BJ (cell line): ENCODE data around the gene TMEM179. TPM values are rescaled to one million over a fixed set of nuclear protein-coding genes. Genes with fewer than 3 reads are reported as not detected.

Experiments used
- CTCF ChIA-PET: fragments of 350-600 bp; formaldehyde crosslinking; extraction: SDS; loops from one replicate; lab custom pipeline; 2021; ENCODE audit warnings: antibody characterized with exemption, inconsistent platforms; lab: Yijun Ruan, JAX
- POLR2A ChIA-PET: fragments of 300-600 bp; sonication (Branson Sonifier 250); formaldehyde crosslinking; extraction: SDS; loops from one replicate; lab custom pipeline; 2021; ENCODE audit warnings: antibody characterized with exemption; lab: Charles Lee
- DNase-seq: peaks from one replicate; pipeline ENCODE4 v3.0.0-alpha.2; 2011; ENCODE audit warnings: low read depth
- H3K27me3 ChIP-seq: 2 replicates; pipeline ENCODE4 v1.6.0; 2011; ENCODE audit warnings: low read length; ENCODE audit not compliant: control insufficient read depth, insufficient read depth
- H3K36me3 ChIP-seq: 2 replicates; pipeline ENCODE4 v1.5.1; 2011; ENCODE audit warnings: low read length; ENCODE audit not compliant: control insufficient read depth, insufficient read depth
- H3K4me3 ChIP-seq: 2 replicates; pipeline ENCODE4 v1.5.1; 2011; ENCODE audit warnings: low read depth, mild to moderate bottlenecking, control low read depth, low read length
- polyA plus RNA-seq: library from polyadenylated mRNA; depleted of rRNA; stranded (reverse); fragments of >200 nt; gene quantifications from 2 replicates; pipeline ENCODE4 v1.2.3, GENCODE V29; 2011
- TF ChIP-seq, protein P1 (sequence below): IDR thresholded peaks from 2 replicates; pipeline ENCODE4 v1.5.1; 2011; ENCODE audit warnings: low read depth, mild to moderate bottlenecking, control low read depth, inconsistent platforms, low read length, moderate library complexity; ENCODE audit not compliant: insufficient read depth

TMEM179 gene
- polyA plus RNA-seq, 1 experiment, result 0.09 TPM

DNA sequence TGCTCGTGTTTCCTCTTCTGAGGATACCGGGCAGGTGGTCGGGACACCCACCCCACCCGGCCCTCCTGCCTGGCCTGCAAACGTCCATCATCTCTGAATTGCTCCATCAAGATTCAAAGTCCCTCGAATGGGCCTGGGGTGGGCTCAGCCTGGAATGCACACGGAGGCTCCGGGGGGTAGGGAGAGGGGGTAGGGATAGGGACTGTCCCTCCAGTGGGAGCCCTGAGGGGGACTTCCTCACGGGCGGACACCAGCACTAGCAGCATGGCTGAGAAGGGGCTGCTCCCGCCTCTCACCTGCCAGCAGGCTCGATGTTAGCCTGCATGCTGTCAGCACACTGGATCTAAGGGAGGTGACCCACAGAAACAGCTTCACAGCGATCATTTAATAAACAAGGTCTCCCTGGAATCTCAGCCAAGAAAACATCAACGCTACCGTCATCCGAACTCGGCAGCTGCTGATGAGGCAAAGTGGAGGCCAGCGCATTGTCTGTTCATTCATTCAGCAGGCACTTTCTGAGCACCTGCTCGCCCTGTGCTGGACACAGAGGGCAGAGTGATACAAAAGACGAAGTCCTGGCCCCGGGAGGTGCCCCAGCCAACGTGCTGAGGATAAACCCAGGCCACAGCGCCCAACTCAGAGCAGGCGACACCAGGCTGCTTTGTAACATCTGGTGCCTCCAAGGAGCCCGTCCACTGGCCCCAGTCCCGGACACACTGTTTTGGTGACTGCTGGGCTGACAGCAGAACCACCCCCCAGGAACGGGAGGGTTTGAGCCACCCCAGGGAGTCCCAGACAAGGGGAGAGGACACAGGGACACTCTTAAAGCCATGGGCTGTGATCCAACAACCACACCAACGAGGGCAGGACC lies 6.3 kb downstream of the TMEM179 start:
- no peak for DNase-seq
- CTCF ChIA-PET, result no interaction called here
- TF ChIP-seq, protein P1, sequence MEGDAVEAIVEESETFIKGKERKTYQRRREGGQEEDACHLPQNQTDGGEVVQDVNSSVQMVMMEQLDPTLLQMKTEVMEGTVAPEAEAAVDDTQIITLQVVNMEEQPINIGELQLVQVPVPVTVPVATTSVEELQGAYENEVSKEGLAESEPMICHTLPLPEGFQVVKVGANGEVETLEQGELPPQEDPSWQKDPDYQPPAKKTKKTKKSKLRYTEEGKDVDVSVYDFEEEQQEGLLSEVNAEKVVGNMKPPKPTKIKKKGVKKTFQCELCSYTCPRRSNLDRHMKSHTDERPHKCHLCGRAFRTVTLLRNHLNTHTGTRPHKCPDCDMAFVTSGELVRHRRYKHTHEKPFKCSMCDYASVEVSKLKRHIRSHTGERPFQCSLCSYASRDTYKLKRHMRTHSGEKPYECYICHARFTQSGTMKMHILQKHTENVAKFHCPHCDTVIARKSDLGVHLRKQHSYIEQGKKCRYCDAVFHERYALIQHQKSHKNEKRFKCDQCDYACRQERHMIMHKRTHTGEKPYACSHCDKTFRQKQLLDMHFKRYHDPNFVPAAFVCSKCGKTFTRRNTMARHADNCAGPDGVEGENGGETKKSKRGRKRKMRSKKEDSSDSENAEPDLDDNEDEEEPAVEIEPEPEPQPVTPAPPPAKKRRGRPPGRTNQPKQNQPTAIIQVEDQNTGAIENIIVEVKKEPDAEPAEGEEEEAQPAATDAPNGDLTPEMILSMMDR, result no peak
- no peaks in the 10 kb centered on the region for H3K36me3 ChIP-seq
- POLR2A ChIA-PET, result no interaction called here
- H3K27me3 ChIP-seq, result peaks cover 1% of the 10 kb centered on the region; the same call in 1 of the 2 replicates
- no peak overlapping the region for H3K4me3 ChIP-seq

DNA sequence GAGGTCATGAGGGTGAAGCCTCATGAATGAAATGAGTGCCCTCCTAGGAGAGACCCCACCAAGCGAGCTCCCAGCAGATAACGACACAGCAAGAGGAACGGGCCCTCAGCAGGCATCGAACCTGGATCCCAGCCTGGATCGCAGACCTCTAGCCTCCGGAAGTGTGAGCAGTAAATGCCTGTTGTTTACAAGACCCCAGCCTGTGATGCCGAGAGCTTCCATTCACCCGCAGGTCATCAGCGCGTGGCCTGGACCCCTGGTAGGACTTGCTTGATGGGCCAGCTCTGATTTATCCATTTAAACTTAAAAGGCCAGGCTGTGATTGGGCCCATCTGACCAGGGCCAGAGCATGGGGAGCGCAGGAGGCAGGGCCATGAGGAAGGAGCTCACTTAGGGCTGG lies 7.0 kb downstream of the TMEM179 start:
- POLR2A ChIA-PET, result no interaction called here
- DNase-seq, result no peak
- Histone ChIP-seq H3K27me3 (peaks cover 1% of the 10 kb centered on the region; the same call in 1 of the 2 replicates), H3K4me3 (no peak overlapping the region), H3K36me3 (no peaks in the 10 kb centered on the region)
- CTCF ChIA-PET, result no interaction called here
- TF ChIP-seq, protein P1, result no peak

DNA sequence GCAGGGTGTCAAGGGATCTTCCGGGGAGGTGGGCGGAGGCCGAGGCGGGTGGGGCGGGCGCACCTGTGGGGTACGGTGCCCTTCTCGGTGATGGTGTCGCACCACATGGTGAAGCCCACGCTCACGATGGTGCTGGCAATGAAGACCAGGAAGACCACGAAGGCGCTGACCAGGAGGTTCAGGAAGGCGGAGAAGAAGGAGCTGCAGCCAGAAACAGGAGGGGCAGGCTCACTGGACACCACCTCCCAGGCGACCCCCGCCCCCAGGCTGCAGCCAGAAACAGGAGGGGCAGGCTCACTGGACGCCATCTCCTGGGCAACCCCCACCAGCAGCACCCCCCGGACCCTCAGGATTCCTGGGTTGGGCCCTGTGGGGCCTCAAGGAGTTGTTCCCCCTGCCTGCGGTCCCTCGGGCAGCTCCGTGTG lies 7.6 kb downstream of the TMEM179 start:
- H3K36me3 ChIP-seq, result no peaks in the 10 kb centered on the region
- H3K27me3 ChIP-seq, result peaks cover 1% of the 10 kb centered on the region; the same call in 1 of the 2 replicates
- TF ChIP-seq, protein P1, result no peak
- ChIA-PET POLR2A (no interaction called here), CTCF (no interaction called here)
- no peak for DNase-seq
- no peak overlapping the region for H3K4me3 ChIP-seq

DNA sequence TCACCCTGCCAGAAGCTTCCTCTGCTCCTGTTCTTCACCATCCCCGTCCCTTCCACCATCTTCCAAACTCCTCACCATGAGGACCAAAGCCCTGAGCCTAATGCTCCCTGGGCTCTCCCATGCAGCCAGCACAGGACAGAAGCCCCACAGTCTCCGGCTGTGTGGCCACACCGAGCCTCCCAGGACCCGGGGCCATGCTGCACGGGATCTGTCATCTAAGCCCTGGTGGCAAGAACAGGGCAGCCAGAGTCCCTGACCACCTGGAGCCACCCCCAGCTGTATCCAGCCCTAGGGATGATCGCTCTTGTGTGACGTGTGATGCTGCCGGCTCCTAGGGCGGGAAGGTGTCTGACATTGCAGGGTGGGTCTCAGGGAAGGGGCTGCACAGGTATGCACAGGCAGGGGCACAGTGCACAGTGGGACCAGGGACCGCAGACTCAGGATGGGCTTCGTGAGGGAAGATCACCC lies 8.1 kb downstream of the TMEM179 start:
- TF ChIP-seq, protein P1, result no peak
- Histone ChIP-seq H3K4me3 (no peak overlapping the region), H3K27me3 (peaks cover 1% of the 10 kb centered on the region; the same call in 1 of the 2 replicates), H3K36me3 (no peaks in the 10 kb centered on the region)
- no peak for DNase-seq
- ChIA-PET POLR2A (no interaction called here), CTCF (no interaction called here)

DNA sequence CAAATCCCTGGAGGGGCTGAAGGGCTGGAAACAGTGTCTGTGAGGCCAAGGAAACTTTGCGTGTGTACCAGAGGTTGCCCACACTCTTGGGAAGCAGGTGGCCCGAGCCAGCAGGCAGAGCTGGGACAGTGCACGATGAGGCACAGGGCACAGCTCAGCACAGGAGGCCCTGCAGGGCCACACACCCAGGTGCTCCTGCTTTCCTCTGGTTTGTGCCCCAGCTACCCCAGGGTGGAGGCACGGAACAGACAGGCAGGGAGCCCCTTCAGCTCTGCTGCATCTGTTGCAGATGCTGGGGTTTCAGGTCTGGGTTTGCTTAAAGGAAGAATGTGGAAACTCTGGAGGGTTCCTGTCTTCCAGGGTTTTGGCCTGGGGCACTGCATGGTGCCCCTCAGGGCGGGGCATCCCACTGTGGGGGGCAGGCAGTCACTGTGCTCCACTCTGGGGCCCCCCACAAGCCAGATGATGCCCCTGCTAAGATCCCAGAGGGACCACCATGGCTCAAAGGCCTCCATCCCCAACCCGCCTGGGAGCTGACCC lies 8.6 kb downstream of the TMEM179 start:
- Histone ChIP-seq H3K27me3 (peaks cover 1% of the 10 kb centered on the region; the same call in 1 of the 2 replicates), H3K36me3 (no peaks in the 10 kb centered on the region), H3K4me3 (no peak overlapping the region)
- ChIA-PET POLR2A (no interaction called here), CTCF (interaction anchor here (0.6 kb wide), 1 partner anchor 231 kb away, joined by 3 read pairs; no protein-coding TSS in a partner anchor)
- TF ChIP-seq, protein P1, result no peak
- DNase-seq, result no peak
